HG03045 (cell line): ENCODE results near the gene FKBP15.
"Not testable (repeated sequence)": the region's sequence is repeated elsewhere in the genome, so short reads cannot be mapped to it uniquely, and the experiment has no call there.

ENCODE experiments used
- ATAC-seq: cut with Tn5 transposase; IDR thresholded peaks from one replicate; pipeline ENCODE4 v1.9.1; 2021; ENCODE audit warnings: mild to moderate bottlenecking, moderate library complexity; ENCODE audit not compliant: unreplicated experiment

The FKBP15 gene

GRCh38 chr9:113237026-113237425, 15.9 kb upstream of the FKBP15 start:
- no peak for ATAC-seq

GRCh38 chr9:113235701-113236255, 14.7 kb upstream of the FKBP15 start:
- ATAC-seq = not testable (repeated sequence)

GRCh38 chr9:113231701-113232100, 10.6 kb upstream of the FKBP15 start:
- no peak for ATAC-seq

GRCh38 chr9:113228130-113228665, 7.1 kb upstream of the FKBP15 start:
- no peak for ATAC-seq

- no peak for ATAC-seq
Measured at GRCh38 chr9:113227436-113227835, 6.4 kb upstream of the FKBP15 start.

GRCh38 chr9:113223963-113224362, 2.9 kb upstream of the FKBP15 start:
- ATAC-seq = no peak

GRCh38 chr9:113222482-113222841, 1.4 kb upstream of the FKBP15 start:
- ATAC-seq = no peak

GRCh38 chr9:113221800-113222481, 864 bp upstream of the FKBP15 start:
- ATAC-seq = no peak

- ATAC-seq = no peak
Measured at GRCh38 chr9:113220467-113221002, 542 bp downstream of the FKBP15 start.

- ATAC-seq = peak; percentile 44
Measured at GRCh38 chr9:113219969-113220368, 1.1 kb downstream of the FKBP15 start.

GRCh38 chr9:113219186-113219936, 1.7 kb downstream of the FKBP15 start:
- ATAC-seq = no peak

- ATAC-seq = no peak
Measured at GRCh38 chr9:113216406-113216805, 4.7 kb downstream of the FKBP15 start.

GRCh38 chr9:113215132-113215531, 5.9 kb downstream of the FKBP15 start:
- ATAC-seq = no peak

GRCh38 chr9:113210815-113211214, 10.3 kb downstream of the FKBP15 start:
- no peak for ATAC-seq

- ATAC-seq = no peak
Measured at GRCh38 chr9:113205861-113206260, 15.2 kb downstream of the FKBP15 start.

GRCh38 chr9:113205432-113205831, 15.6 kb downstream of the FKBP15 start:
- ATAC-seq = no peak

GRCh38 chr9:113199683-113200329, 21.3 kb downstream of the FKBP15 start:
- ATAC-seq = no peak

GRCh38 chr9:113192455-113192854, 28.6 kb downstream of the FKBP15 start:
- no peak for ATAC-seq

- no peak for ATAC-seq
Measured at GRCh38 chr9:113187929-113188595, 33.0 kb downstream of the FKBP15 start.

- no peak for ATAC-seq
Measured at GRCh38 chr9:113186137-113186755, 34.8 kb downstream of the FKBP15 start.
